Astrocyte of the cerebellum (primary cell): ENCODE data around the gene HIPK2.

Experiments
- DNase-seq: peaks from one replicate; pipeline ENCODE4 v3.0.0-alpha.2; 2011; ENCODE audit warnings: low read depth
- H3K4me3 ChIP-seq: 2 replicates; pipeline ENCODE4 v1.5.1; 2011; ENCODE audit warnings: mild to moderate bottlenecking, low read depth, low read length, moderate library complexity
- CTCF ChIP-seq: IDR thresholded peaks from 2 replicates; pipeline ENCODE4 v1.5.1; 2012; ENCODE audit warnings: low read length, low read depth, moderate library complexity, mild to moderate bottlenecking; ENCODE audit errors: missing control alignments
- in situ Hi-C: cut with HindIII; loops from 2 replicates; pipeline ENCODE4 v1.10.0; 2017; ENCODE audit warnings: low sequenced_read_pairs

HIPK2 gene

GRCh38 chr7:139752148-139752547 lies 25.6 kb downstream of the HIPK2 start:
- DNase-seq: no peak
- in situ Hi-C loops: loop anchor here (25.0 kb wide), 1 partner anchor 260 kb away; no protein-coding TSS in a partner anchor
- TF ChIP-seq CTCF: no peak
- H3K4me3 ChIP-seq: no peak overlapping the region

GRCh38 chr7:139750459-139751095 lies 27.2 kb downstream of the HIPK2 start:
- no peak for TF ChIP-seq CTCF
- no peak for DNase-seq
- in situ Hi-C loops: loop anchor here (25.0 kb wide), 1 partner anchor 262 kb away; no protein-coding TSS in a partner anchor
- H3K4me3 ChIP-seq: no peak overlapping the region

- H3K4me3 ChIP-seq: no peak overlapping the region
- no peak for DNase-seq
- TF ChIP-seq CTCF: no peak
- in situ Hi-C loops: no loop called here
These were observed 28.3 kb downstream of the HIPK2 start for GRCh38 chr7:139749545-139749944.

DNA sequence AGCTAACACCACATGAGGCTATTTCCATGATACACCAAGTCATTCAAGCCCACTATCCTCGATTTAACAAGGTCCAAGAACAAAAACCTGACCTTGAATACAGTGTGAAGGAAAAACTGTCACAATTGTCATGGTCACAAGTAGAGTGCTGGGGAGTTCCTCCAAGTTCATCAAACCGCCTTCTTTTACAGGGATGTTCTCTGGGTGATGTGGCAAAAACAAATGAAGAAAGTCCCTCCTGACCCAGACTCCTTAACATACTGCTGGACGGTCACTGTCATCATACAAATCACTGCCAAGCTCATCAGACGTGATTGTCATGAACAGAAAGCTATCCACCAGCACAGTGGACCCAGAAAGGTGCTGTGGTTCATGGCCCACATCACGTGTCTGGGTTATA lies 28.9 kb downstream of the HIPK2 start:
- in situ Hi-C loops: no loop called here
- DNase-seq: no peak
- H3K4me3 ChIP-seq: no peak overlapping the region
- TF ChIP-seq CTCF: no peak

DNA sequence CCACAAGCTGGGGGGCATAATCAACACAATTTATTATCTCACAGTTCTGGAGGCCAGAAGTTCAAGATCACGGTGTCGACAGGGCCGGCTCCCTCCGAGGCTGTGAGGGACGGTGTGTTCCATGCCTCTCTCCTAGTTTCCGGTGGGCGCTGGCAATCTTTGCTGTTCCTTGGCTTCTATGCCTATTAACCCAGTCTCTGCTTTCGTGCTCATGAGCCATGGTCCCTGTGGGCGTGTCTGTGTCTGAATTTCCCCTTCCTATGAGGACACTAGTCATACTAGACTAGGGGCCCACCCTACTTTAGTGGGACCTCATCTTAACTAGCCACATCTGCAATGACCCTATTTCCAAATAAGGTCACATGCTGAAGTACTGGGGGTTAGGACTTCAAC lies 29.4 kb downstream of the HIPK2 start:
- H3K4me3 ChIP-seq: no peak overlapping the region
- no peak for TF ChIP-seq CTCF
- in situ Hi-C loops: no loop called here
- DNase-seq: no peak

- no peak for TF ChIP-seq CTCF
- no peak for DNase-seq
- in situ Hi-C loops: no loop called here
- H3K4me3 ChIP-seq: no peak overlapping the region
These were observed 30.0 kb downstream of the HIPK2 start for GRCh38 chr7:139747662-139748372.
